GM12878 (cell line): ENCODE data around the gene PADI1. TPM values are rescaled to one million over a fixed set of nuclear protein-coding genes. Genes with fewer than 3 reads are reported as not detected.

Experiments used
- ATAC-seq: fragments of 200-7000 bp; cut with Tn5 transposase; 3 replicates; pipeline ENCODE4 v1.9.1; 2020; ENCODE audit warnings: mild to moderate bottlenecking, moderate library complexity
- BruUV-seq: library from RNA; stranded (reverse); fragments of 400-500 nt; replicated peaks from 2 replicates; lab custom pipeline; 2021; lab: Mats Ljungman, UMichigan
- CTCF ChIA-PET: fragments of 300-600 bp; sonication (Branson Sonifier 250); formaldehyde crosslinking; extraction: SDS; loops from one replicate; lab custom pipeline; 2021; ENCODE audit warnings: inconsistent platforms; lab: Yijun Ruan, JAX
- POLR2A ChIA-PET: fragments of 350-600 bp; formaldehyde crosslinking; extraction: SDS; loops from one replicate; lab custom pipeline; 2021; ENCODE audit warnings: inconsistent platforms; lab: Charles Lee
- RAD21 ChIA-PET: fragments of 300-600 bp; sonication (Branson Sonifier 250); formaldehyde crosslinking; loops from one replicate; lab custom pipeline; 2023; ENCODE audit warnings: antibody characterized with exemption; ENCODE audit not compliant: unreplicated experiment; lab: Charles Lee
- SMC1A ChIA-PET: fragments of 300-600 bp; sonication (Branson Sonifier 250); formaldehyde crosslinking; loops from one replicate; lab custom pipeline; 2023; ENCODE audit not compliant: unreplicated experiment, uncharacterized antibody; lab: Charles Lee
- DNase-seq: peaks from one replicate; pipeline ENCODE4 v3.0.0-alpha.2; 2011; ENCODE audit warnings: low read depth, low spot score
- FAIRE-seq: peaks from 3 replicates; lab custom pipeline; 2011; peaks lifted over from hg19 to GRCh38; lab: Jason Lieb, UNC
- H2AFZ ChIP-seq: 2 replicates; pipeline ENCODE4 v1.6.0; 2011; ENCODE audit warnings: low read depth, low read length, control low read depth; ENCODE audit not compliant: control insufficient read depth
- H3K27ac ChIP-seq: 2 replicates; pipeline ENCODE4 v1.5.1; 2011; ENCODE audit warnings: control low read depth; ENCODE audit not compliant: control insufficient read depth, insufficient read depth
- H3K27me3 ChIP-seq, 2 experiments: replicated peaks in 1 of 2; 2 replicates each; pipeline versions ENCODE4 v1.6.0 to v1.6.1; 2011; ENCODE audit warnings: low read length in 1 of 2; ENCODE audit not compliant: control insufficient read depth in 2 of 2, insufficient read depth in 2 of 2
- H3K36me3 ChIP-seq, 2 experiments: 2 replicates each; pipeline ENCODE4 v1.5.1; 2011; ENCODE audit warnings: low read length in 1 of 2; ENCODE audit not compliant: control insufficient read depth in 2 of 2, insufficient read depth in 2 of 2
- H3K4me1 ChIP-seq: 2 replicates; pipeline ENCODE4 v1.6.1; 2011; ENCODE audit warnings: mild to moderate bottlenecking, low read length, moderate library complexity, mixed read lengths; ENCODE audit not compliant: control insufficient read depth, insufficient read depth
- H3K4me2 ChIP-seq: 2 replicates; pipeline ENCODE4 v1.6.0; 2011; ENCODE audit warnings: control low read depth; ENCODE audit not compliant: control insufficient read depth, insufficient read depth
- H3K4me3 ChIP-seq: fragments of 200-600 bp; sonication (generic); 2 replicates; pipeline ENCODE4 v1.5.1; 2016
- H3K79me2 ChIP-seq: 2 replicates; pipeline ENCODE4 v1.6.0; 2011; ENCODE audit warnings: low read length; ENCODE audit not compliant: control insufficient read depth, insufficient read depth
- H3K9ac ChIP-seq: 2 replicates; pipeline ENCODE4 v1.8.0; 2011; ENCODE audit warnings: low read length, control low read depth, mixed read lengths; ENCODE audit not compliant: control insufficient read depth, insufficient read depth
- H3K9me3 ChIP-seq: replicated peaks from 3 replicates; pipeline ENCODE4 v1.5.1; 2011; ENCODE audit warnings: mild to moderate bottlenecking, low read length; ENCODE audit not compliant: control insufficient read depth, insufficient read depth
- H4K20me1 ChIP-seq: 2 replicates; pipeline ENCODE4 v1.6.0; 2011; ENCODE audit not compliant: control insufficient read depth, insufficient read depth
- BCL11A ChIP-seq: IDR thresholded peaks from 2 replicates; pipeline ENCODE4 v1.6.1; 2011; ENCODE audit warnings: low read depth, low read length
- BMI1 ChIP-seq: fragments of 450-650 bp; IDR thresholded peaks from 2 replicates; pipeline ENCODE4 v1.6.1; 2016; ENCODE audit warnings: mild to moderate bottlenecking, moderate library complexity, borderline replicate concordance
- BRCA1 ChIP-seq: IDR thresholded peaks from 2 replicates; pipeline ENCODE4 v1.6.1; 2011; ENCODE audit warnings: low read depth, low read length, improper control_type of control experiment
- CEBPB ChIP-seq, 2 experiments: fragments of 150-350 bp in 1 of 2; IDR thresholded peaks; 2 replicates each; pipeline ENCODE4 v1.6.1; 2012 to 2014; ENCODE audit warnings: low read depth in 2 of 2, low read length in 2 of 2, borderline replicate concordance in 1 of 2, inconsistent platforms in 1 of 2
- CHD2 ChIP-seq: IDR thresholded peaks from 2 replicates; pipeline ENCODE4 v1.6.1; 2011; ENCODE audit warnings: low read depth, low read length, improper control_type of control experiment, borderline replicate concordance
- E4F1 ChIP-seq: fragments of 450-650 bp; IDR thresholded peaks from 2 replicates; pipeline ENCODE4 v1.6.1; 2018; ENCODE audit warnings: borderline replicate concordance, mild to moderate bottlenecking; ENCODE audit not compliant: partially characterized antibody
- EED ChIP-seq: sonication (generic); IDR thresholded peaks from 2 replicates; pipeline ENCODE4 v1.6.1; 2016; ENCODE audit warnings: antibody characterized with exemption, low read depth
- JUNB ChIP-seq: IDR thresholded peaks from 2 replicates; pipeline ENCODE4 v1.6.1; 2016; ENCODE audit warnings: antibody characterized with exemption, mild to moderate bottlenecking
- NBN ChIP-seq: fragments of 450-650 bp; IDR thresholded peaks from 2 replicates; pipeline ENCODE4 v1.6.1; 2016
- NFXL1 ChIP-seq: fragments of 450-650 bp; IDR thresholded peaks from 2 replicates; pipeline ENCODE4 v1.6.1; 2017; ENCODE audit warnings: antibody characterized with exemption, mild to moderate bottlenecking, borderline replicate concordance
- PML ChIP-seq: IDR thresholded peaks from 2 replicates; pipeline ENCODE4 v1.6.1; 2012; ENCODE audit warnings: low read length, inconsistent platforms
- SIN3A ChIP-seq: IDR thresholded peaks from 2 replicates; pipeline ENCODE4 v1.6.1; 2012; ENCODE audit warnings: low read depth, low read length, improper control_type of control experiment
- STAT1 ChIP-seq: fragments of 450-650 bp; conservative IDR thresholded peaks from 2 replicates; pipeline ENCODE4 v1.6.1; 2014; ENCODE audit warnings: antibody characterized with exemption, mild to moderate bottlenecking
- ZSCAN29 ChIP-seq: fragments of 450-650 bp; IDR thresholded peaks from 2 replicates; pipeline ENCODE4 v1.6.1; 2017; ENCODE audit warnings: mild to moderate bottlenecking, moderate library complexity
- WGBS: methylation state at CpG from one replicate; pipeline ENCODE4 v1.1.6; 2016; ENCODE audit warnings: low lambda C conversion rate; ENCODE audit not compliant: insufficient replicate concordance, insufficient coverage; ENCODE audit errors: missing lambda C conversion rate; 5-methylcytosine and 5-hydroxymethylcytosine counted together
- in situ Hi-C: fragments of 300-500 bp; cut with MboI; formaldehyde crosslinking; loops from 9 replicates; pipeline ENCODE4 v1.14.3; 2018; ENCODE audit warnings: mixed read lengths
- intact Hi-C: fragments of 100-400 bp; cut with micrococcal nuclease; formaldehyde crosslinking; loops from one replicate; pipeline ENCODE4 v1.14.2; 2022; ENCODE audit not compliant: unreplicated experiment
- polyA plus RNA-seq, 11 experiments: library from polyadenylated mRNA; depleted of rRNA in 4 of 11; unstranded in 6 of 11; stranded (reverse) in 5 of 11; fragments of >200 nt; fragmentation: Nextera tagmentation in 4 of 11; fragmentation: Illumina TruSeq in 1 of 11; extraction: Ambion mirVana in 4 of 11; extraction: Trizol in 1 of 11; gene quantifications; 1 replicate in 1 of 11; 2 replicates in 10 of 11; pipeline versions ENCODE4 v1.2.1 to v1.2.3, GENCODE V29; 2011 to 2016; ENCODE audit warnings: inconsistent platforms in 2 of 11, missing spikeins in 2 of 11, low read depth in 1 of 11
- total RNA-seq, 4 experiments: library from RNA; depleted of rRNA in 3 of 4; stranded (reverse); fragments of >200 nt in 3 of 4; fragmentation: Illumina TruSeq in 1 of 4; extraction: Trizol in 1 of 4; gene quantifications; 2 replicates each; pipeline versions ENCODE4 v1.2.1 to v1.2.3, GENCODE V29; 2013 to 2021
- TF ChIP-seq, protein P1 (sequence below): fragments of 150-350 bp; IDR thresholded peaks from 2 replicates; pipeline ENCODE4 v1.6.1; 2014; ENCODE audit warnings: mild to moderate bottlenecking, low read depth, low read length
- TF ChIP-seq, protein P2 (sequence below): fragments of 150-350 bp; IDR thresholded peaks from 2 replicates; pipeline ENCODE4 v1.6.1; 2016; ENCODE audit warnings: low read depth, low read length

Gene PADI1
- total and polyA plus RNA-seq, 10 of the 15 experiments (the other 5 are each of a cell fraction or from before 2014, with no cell fraction given) = 0.05 TPM; not detected in 9

DNA sequence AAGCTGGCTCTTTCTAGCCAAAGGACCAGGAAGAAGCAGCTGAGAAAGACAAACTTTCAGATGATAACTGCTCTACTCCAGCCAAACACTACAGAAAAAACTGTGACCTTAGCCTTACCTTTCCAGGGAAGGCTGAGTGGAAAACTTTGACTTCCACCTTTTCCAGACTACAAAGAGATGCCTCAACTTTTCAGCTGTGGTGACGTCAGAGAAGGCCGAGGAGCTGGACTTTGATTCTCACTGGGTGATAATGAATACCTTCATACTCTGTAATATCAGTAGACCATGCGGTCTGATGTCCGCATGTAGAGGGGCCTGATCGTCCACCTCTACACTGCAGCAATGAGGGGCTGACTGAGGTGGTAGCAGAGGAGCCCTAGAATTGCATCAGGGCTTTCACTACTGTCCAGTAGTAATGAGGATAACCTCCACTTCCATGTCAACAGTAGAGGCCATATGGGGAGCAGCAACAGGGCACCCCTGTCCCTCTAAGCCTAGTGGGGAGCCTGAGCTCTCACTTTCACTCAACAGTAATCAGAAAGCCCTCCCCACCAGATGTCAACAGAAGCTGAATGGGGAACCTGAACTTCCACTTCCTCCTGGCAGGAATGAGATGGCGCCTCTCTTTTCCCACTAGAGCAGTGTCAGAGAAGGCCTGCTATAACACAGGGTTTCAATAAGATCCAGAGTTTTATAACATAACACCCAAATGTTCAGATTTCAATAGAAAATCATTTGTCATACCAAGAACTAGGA lies 28.4 kb upstream of the PADI1 start (continued):
- TF ChIP-seq, protein P1, sequence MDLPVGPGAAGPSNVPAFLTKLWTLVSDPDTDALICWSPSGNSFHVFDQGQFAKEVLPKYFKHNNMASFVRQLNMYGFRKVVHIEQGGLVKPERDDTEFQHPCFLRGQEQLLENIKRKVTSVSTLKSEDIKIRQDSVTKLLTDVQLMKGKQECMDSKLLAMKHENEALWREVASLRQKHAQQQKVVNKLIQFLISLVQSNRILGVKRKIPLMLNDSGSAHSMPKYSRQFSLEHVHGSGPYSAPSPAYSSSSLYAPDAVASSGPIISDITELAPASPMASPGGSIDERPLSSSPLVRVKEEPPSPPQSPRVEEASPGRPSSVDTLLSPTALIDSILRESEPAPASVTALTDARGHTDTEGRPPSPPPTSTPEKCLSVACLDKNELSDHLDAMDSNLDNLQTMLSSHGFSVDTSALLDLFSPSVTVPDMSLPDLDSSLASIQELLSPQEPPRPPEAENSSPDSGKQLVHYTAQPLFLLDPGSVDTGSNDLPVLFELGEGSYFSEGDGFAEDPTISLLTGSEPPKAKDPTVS = no peak
- no peak for TF ChIP-seq ZSCAN29
- TF ChIP-seq NBN = no peak
- TF ChIP-seq EED = no peak

DNA sequence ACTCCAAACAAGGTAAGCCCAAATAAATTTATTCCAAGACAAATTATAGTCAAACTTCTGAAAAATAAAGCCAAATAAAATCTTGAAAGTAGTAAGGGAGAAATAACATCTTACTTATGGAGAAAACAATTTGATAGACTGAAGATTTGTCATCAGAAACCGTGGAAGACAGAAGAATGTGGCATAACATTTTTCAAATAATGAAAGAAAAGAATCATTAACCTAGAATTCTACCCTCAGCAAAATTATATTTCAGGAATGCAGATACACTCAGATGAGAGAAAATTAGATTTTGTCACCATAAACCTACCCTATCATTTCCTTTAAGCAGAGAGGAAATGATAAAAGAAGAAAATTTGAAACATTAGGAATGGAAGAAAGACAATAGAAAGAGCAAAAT lies 27.3 kb upstream of the PADI1 start:
- H3K4me3 ChIP-seq = no peak overlapping the region
- no peak overlapping the region for H2AFZ ChIP-seq
- no peak overlapping the region for H3K27ac ChIP-seq
- no peaks in the 10 kb centered on the region for H3K36me3 ChIP-seq
- H3K79me2 ChIP-seq = no peaks in the 10 kb centered on the region
- WGBS = 0% methylated on average over 1 of the region's 1 CpG
- H3K9me3 ChIP-seq = peaks cover 4% of the 10 kb centered on the region; the same call in 2 of the 3 replicates
- POLR2A ChIA-PET = no interaction called here
- H3K9ac ChIP-seq = no peak overlapping the region
- RAD21 ChIA-PET = no interaction called here
- SMC1A ChIA-PET = no interaction called here
- intact Hi-C loops (no loop called here), in situ Hi-C loops (no loop called here)
- ATAC-seq (no peak), DNase-seq (no peak), FAIRE-seq (no peak)
- no peaks in the 10 kb centered on the region for H3K27me3 ChIP-seq
- no peaks in the 10 kb centered on the region for H4K20me1 ChIP-seq
- CTCF ChIA-PET = no interaction called here
- H3K4me2 ChIP-seq = no peak overlapping the region
- no TSS peak for BruUV-seq
- no peaks in the 10 kb centered on the region for H3K4me1 ChIP-seq
- TF ChIP-seq SIN3A = no peak
- no peak for TF ChIP-seq NFXL1
- no peak for TF ChIP-seq E4F1
- TF ChIP-seq BCL11A = no peak
- TF ChIP-seq CHD2 = no peak
- no peak for TF ChIP-seq CEBPB (IDR thresholded peaks at IDR 0.05; ENCODE audit: borderline replicate concordance in 1 of 2, low read depth in 2 of 2, low read length in 2 of 2)
- TF ChIP-seq BMI1 = no peak
- no peak for TF ChIP-seq PML
- no peak for TF ChIP-seq JUNB
- TF ChIP-seq BRCA1 = no peak
- TF ChIP-seq STAT1 = no peak
- TF ChIP-seq, protein P2, sequence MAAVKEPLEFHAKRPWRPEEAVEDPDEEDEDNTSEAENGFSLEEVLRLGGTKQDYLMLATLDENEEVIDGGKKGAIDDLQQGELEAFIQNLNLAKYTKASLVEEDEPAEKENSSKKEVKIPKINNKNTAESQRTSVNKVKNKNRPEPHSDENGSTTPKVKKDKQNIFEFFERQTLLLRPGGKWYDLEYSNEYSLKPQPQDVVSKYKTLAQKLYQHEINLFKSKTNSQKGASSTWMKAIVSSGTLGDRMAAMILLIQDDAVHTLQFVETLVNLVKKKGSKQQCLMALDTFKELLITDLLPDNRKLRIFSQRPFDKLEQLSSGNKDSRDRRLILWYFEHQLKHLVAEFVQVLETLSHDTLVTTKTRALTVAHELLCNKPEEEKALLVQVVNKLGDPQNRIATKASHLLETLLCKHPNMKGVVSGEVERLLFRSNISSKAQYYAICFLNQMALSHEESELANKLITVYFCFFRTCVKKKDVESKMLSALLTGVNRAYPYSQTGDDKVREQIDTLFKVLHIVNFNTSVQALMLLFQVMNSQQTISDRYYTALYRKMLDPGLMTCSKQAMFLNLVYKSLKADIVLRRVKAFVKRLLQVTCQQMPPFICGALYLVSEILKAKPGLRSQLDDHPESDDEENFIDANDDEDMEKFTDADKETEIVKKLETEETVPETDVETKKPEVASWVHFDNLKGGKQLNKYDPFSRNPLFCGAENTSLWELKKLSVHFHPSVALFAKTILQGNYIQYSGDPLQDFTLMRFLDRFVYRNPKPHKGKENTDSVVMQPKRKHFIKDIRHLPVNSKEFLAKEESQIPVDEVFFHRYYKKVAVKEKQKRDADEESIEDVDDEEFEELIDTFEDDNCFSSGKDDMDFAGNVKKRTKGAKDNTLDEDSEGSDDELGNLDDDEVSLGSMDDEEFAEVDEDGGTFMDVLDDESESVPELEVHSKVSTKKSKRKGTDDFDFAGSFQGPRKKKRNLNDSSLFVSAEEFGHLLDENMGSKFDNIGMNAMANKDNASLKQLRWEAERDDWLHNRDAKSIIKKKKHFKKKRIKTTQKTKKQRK = no peak
